Posterior cingulate gyrus (tissue), 11 donors: ENCODE measurements around the gene PLEKHG4.

Experiments used
- DNase-seq, 10 donors: peaks; one replicate each; pipeline versions ENCODE4 v3.0.0 to v3.0.0-alpha.2; 2020 to 2021; ENCODE audit warnings: mixed read lengths in 3 of 10
- intact Hi-C: fragments of 100-400 bp; cut with DNase I; formaldehyde crosslinking; loops from one replicate; pipeline ENCODE4 v1.15.1; 2023

Gene PLEKHG4

DNA sequence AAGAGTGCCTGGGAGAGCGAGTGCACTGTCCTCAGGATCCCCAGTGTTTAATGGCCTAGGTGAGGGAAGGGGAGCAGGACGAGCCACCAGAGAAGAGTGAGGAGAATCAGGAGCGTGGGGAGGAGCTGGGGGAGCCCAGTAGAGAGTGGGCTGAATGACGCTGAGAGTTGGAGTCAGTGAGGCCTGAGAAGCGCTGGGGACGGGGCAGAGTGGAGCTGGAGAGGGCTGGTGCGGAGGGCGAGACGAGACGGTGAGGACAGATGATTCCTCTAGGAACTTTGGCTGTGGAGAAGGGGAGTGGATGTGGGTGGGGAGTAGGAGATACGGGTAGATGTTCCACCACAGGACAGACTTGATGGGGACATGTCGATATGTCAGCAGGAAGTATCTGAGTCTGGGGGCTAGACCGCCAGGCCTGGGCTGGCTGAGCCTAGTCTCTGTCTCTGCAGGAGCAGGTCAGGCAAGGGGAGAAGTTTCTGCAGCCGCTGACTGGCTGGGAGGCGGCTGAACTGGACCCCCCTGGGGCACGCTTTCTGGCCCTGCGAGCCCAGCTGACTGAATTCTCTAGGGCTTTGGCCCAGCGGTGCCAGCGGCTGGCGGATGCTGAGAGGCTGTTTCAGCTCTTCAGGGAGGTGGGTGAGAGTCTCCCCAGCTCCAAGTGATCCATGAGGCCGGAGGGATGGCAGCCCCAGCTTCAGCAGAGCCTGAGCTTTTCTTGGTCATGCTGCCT, 4.7 kb downstream of the PLEKHG4 start:
- peak in 3 of 10 donors; percentile 42 to 67 (median 48) for DNase-seq
- intact Hi-C loops: no loop called here

DNA sequence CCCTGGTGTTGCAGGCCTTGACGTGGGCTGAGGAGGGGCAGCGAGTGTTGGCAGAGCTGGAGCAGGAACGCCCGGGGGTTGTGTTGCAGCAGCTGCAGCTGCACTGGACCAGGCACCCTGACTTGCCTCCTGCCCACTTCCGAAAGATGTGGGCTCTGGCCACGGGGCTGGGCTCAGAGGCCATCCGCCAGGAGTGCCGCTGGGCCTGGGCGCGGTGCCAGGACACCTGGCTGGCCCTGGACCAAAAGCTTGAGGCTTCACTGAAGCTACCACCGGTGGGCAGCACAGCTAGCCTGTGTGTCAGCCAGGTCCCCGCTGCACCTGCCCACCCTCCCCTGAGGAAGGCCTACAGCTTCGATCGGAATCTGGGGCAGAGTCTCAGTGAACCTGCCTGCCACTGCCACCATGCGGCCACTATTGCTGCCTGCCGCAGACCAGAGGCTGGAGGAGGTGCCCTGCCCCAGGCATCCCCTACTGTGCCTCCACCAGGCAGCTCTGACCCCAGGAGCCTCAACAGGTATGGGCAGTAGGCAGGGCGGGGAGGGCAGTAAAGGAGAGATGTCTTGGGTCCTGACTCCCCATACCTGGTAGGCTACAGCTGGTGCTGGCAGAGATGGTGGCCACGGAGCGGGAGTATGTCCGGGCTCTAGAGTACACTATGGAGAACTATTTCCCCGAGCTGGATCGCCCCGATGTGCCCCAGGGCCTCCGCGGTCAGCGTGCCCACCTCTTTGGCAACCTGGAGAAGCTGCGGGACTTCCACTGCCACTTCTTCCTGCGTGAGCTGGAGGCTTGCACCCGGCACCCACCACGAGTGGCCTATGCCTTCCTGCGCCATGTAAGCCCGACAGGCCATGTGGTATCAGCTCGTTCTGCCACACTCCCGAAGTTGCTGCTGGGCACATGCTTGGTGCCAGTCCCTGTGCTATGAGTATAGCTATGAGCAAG, 5.6 kb downstream of the PLEKHG4 start:
- intact Hi-C loops: no loop called here
- DNase-seq: peak in 8 of 10 donors; percentile 25 to 90 (median 38)

DNA sequence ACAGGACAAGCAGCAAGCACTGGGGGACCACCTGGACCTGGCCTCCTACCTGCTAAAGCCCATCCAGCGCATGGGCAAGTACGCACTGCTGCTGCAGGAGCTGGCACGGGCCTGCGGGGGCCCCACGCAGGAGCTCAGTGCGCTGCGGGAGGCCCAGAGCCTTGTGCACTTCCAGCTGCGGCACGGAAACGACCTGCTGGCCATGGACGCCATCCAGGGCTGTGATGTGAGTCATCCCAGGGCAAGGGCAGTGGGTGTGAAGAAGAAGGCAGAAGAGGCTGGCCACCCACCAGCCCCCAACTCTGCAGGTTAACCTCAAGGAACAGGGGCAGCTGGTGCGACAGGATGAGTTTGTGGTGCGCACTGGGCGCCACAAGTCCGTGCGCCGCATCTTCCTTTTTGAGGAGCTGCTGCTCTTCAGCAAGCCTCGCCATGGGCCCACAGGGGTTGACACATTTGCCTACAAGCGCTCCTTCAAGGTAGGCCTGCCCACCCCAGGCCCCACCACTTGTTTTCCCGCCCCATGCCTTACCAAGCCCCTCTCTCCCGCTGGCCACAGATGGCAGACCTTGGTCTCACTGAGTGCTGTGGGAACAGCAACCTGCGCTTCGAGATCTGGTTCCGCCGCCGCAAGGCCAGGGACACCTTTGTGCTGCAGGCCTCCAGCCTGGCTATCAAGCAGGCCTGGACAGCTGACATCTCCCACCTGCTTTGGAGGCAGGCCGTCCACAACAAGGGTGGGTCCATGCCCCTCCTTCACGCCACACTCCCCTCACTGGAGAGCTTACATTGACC, 7.3 kb downstream of the PLEKHG4 start:
- intact Hi-C loops: no loop called here
- peak in 3 of 10 donors; percentile 57 to 71 (median 66) for DNase-seq

DNA sequence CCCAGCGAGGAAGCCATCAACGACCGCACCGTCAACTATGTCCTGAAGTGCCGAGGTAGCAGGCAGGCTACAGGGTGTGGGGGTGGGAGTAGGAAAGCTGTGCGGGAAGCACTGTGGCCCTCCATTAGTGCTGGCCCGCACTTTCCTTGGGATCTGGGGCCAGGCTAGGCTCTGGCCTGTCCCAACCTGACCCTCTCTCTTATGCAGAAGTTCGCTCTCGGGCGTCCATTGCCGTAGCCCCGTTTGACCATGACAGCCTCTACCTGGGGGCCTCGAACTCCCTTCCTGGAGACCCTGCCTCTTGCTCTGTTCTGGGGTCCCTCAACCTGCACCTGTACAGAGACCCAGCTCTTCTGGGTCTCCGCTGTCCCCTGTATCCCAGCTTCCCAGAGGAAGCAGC, 8.6 kb downstream of the PLEKHG4 start:
- peak in 3 of 10 donors; percentile 55 to 73 (median 62) for DNase-seq
- intact Hi-C loops: no loop called here

DNA sequence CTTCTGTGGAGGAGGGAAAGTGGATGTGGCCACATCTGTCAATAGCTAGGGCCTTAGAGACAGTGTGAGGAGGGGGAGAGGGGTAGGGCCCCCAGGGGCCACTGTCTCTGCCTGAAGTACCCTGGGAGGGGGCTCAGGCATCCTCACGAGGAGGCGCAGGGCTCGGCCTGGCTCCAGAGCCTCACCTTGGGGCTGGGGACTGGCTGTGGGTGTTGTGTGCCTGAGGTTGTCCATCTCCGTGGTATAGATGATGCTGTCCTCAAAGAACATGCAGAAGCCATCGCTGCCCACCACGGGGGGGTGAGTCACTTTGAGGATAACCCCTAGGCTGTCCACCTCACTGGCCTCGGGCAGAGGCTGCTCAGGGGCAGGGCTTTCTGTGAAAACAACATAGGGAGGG, 12.1 kb downstream of the PLEKHG4 start:
- DNase-seq: peak in 2 of 10 donors; percentile 51 to 68
- intact Hi-C loops: no loop called here

DNA sequence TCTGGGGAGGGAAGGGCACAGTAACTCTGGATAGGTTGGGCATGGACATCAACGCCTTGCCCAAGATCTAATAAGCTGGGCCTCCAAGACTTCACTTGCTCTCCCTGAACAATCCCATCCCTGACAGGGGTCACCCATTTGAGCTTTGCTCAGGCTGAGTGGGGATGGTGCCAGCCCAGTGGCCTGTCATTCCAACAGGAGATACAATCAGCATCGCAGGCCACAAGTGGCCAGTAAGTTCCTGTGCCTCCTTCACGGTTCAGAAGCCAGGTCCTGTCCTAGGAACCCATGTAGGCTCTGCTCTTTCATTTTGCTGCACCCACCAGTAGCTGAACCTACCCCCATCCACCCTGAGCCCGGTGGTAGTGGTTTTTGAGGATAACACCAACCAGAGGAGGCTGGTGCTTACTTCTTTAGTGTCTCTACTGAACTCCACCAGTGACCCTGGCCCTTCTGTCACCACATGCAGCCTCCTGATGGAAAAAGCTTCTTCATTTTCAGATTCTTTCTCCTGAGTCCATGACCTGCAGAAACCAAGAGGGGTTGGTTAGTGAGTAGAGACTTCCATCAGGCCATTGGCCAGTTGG, 14.9 kb downstream of the PLEKHG4 start:
- DNase-seq: peak in 2 of 10 donors; percentile 23 to 28
- intact Hi-C loops: no loop called here

DNA sequence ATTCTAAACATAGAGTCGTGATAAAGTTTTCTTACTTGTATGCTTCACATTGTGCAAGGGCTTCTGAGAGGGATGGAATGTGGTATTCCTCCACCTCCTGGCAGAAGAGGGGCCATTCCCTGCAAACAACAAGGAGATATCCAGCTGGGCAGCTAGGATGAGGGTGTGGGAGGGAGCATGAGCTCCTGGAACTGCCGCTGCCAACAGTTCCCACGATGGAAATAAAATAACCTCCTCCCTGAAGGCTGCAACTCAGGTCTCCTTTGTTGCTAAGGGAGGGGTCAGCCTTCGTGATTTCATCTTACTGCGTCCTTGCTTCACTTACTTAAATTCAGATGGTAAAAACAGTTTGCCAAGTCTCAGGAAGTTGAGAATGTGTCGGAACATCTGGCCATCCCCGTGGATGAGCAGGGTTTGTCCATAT, 15.6 kb downstream of the PLEKHG4 start:
- intact Hi-C loops: no loop called here
- DNase-seq: peak in 2 of 10 donors; percentile 10 to 33

DNA sequence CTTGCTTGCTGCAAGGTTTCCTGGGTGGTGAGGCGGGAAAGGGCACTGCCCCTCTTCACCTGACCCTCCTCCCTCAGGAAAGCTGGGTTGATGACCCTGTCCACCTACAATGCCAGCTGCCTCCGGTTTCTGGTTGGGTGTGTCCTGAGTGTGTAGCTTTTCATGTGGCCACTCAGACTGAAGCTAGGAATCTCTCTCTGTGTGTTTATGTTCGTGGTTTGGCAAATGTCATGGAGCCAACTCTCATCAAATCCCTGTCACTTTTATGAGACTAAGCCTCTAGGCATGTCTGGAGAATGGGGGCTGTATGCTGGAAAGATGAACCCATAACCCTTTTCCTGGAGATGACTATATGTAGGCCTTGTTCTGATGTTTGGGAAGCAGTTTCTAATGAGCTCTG, 17.1 kb downstream of the PLEKHG4 start:
- intact Hi-C loops: no loop called here

DNA sequence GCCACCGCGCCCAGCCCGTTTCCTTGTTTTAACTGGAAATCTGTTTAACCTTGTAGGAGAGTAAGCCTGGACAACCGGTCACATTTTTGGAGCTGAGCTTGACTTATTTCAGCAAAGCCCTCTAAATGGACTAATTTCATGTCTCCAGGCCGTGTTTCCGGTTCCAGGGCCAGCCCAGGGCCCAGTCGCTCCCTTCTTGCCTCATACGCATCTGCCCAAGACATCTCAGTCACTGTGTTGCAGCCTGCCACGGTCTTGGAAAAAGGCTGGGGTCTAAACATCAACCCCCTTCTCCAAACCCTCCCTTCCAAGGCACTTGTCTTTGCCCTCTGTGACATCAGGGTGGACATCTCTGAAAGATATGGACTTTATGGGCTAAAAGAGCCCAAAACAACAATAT, 18.9 kb downstream of the PLEKHG4 start:
- DNase-seq: peak in 2 of 10 donors; percentile 25 to 58
- intact Hi-C loops: no loop called here

More for the DNA sequence above, 17.1 kb downstream of the PLEKHG4 start:
- peak in 2 of 10 donors; percentile 15 to 30 for DNase-seq

DNA sequence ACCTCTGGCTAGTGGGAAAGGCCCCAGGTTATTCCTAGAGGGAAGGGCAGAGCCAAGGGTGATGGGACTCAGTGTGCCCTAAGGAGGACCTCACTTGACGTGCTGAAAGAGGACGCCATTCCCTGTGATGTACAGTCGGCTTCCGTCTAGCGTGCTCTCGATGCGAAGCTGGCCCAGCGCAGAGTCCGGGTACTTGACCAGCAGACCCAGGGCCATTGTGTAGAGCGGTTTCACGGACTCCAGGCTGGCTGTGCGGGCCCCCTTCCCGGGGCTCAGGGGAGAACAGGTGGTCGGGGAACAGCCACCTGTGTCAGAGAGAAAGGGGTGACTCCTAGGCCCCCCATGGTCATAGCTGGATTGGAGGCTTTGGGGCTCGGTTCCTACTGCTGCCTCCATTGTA, 19.9 kb downstream of the PLEKHG4 start:
- peak in 1 of 10 donors; percentile 70 for DNase-seq
- intact Hi-C loops: no loop called here

DNA sequence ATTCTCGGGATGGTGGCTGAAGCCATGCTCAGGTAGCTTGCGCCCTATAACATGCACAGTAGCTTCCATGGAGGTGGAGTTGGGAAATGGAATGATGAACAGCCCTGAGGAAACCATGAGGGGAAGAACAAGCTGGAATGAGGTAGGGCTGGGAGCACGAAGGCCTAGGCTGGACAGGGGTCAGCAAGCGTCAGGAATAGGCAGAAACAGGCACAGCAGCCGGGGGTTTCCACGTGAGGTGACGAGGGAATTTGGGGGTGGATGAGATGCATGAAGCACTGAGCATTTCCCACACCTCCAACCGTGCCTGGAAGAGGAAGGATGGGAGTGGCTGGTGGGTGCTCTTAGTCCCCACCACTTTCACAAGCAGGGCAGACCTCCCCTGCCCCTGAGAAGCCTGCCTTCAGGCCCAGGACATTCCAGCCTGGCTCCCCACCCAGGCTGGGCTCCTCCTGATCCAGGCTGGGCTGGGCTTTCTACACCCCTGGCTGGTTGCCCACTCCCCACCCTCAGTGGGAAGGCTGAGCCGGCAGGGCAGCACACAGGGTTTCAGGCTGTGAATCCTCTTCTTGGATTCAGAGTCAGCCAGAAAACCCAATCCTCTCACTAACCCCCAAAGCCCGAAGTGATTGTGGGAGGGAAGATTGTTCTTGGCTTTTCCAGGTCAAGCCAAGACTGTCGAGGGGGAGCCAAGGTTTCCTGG, 21.9 kb downstream of the PLEKHG4 start:
- intact Hi-C loops: no loop called here
- peak in 3 of 10 donors; percentile 24 to 71 (median 57) for DNase-seq

DNA sequence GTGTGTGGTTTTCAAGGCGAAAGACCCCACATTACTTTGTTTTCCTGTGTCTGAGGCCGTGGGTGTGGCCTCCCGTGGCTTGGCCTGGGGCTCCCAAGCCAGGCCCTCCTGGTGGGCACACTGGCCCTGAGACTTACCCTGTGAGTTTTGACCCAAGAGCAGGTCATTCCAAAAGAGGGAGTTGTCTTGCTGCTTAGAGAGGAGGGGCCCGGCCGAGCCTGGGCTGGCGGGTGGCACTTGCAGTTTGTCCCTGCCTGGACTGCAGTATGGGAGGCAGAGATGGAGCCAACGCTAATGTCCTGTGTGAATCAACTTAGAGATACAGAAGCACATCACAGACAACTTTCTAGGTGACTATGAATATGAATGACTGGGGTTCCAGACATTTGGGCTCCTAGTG, 22.7 kb downstream of the PLEKHG4 start:
- intact Hi-C loops: no loop called here
- peak in 3 of 10 donors; percentile 15 to 60 (median 24) for DNase-seq

DNA sequence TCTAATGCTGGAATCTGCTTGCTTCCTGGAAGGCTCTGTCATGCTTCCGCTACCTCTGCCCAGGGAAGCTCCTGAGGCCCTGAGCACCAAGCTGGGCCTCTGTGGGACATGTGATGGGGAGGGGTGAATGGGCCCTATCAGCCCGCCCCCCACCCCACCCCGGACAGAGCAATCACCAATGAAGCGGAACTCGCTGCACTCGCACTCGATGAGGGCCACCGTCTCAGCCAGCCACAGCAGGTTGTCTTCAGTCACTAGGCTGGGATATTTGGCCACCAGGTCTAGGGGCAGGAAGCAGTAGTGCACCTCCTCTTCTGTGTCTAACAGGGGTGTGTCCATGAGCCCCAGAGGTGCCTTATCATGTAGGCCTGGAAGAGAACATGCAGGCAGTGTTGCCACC, 23.6 kb downstream of the PLEKHG4 start:
- peak in 2 of 10 donors; percentile 9 to 24 for DNase-seq
- intact Hi-C loops: no loop called here

DNA sequence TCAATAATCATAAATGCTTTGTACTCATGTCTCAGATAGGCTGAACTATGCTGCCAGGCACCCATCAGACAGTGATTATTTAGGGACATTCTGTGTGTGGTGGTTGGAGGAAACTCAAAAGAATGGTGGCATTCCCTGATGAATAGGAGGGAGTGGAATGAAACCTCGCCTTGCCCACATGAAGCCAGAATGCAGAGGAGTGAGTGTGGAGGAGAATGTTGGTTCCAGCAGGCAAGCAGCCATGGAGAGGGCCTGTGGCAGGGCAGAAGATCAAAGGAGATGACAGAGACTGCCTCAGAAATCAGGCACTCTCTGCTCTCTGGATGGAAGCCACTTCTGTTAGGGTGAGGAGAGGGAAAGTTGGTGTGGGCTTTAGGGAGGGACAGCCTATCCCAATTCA, 24.7 kb downstream of the PLEKHG4 start:
- intact Hi-C loops: no loop called here
- peak in 1 of 10 donors; percentile 26 for DNase-seq

DNA sequence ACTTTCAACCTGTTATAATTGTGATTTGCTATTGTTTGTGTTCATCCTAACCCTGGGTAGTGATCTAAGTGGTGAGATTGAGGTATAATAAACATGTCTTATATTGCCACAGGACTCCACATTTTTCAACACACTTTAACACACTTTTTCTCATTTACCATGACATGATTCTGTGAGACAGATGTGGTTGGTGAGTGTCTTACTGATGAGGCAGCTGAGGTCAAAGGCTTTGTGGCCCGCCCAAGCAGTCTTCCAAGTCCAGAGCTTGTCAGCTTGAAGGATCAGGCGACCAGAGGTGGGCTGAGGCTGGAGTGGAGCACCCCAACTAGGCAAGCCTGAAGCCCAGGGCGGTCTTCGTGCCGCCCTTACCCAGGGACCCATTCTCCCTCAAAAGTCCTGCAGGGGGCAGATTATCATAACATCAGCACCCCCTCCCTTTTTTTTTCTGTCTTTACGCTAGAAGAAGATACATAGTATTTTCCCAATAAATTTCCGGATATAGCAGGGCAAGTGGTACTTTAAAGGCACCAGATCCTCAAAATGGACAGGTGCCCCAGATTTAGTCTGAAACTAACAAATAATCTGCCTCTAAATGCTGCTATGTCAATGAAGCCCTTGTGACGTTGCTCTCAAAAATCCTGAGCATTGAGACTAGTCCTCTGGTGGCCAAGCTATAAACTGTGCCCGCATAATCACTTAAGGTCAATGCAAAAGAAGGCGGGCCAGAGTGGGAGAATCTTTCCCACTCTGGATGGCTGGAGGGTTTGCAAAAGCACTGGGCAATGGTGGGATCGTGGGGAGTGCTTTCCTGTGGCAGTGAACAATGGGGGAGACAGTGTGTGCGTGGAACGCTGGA, 26.1 kb downstream of the PLEKHG4 start:
- intact Hi-C loops: no loop called here
- peak in 2 of 10 donors; percentile 15 to 39 for DNase-seq

DNA sequence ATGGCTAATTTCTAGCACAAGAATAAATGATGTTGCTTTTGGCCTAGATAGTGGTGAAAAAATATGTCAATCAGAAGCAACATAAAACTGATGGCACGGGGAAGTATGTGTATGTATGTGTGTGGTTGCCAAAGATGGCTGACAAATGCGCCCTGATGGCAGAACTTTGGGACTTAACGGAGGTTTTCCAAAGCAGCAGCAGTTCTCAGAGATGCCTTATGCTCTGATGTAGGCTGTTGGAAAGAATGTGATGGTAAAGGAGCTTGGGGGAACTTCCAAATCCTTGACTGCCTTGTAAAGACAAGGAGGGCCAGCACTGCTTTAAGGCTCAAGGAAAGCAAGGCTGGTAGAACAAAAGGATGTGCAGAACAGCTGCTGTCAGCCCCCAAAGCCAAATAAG, 31.2 kb downstream of the PLEKHG4 start:
- no peak for DNase-seq
- intact Hi-C loops: no loop called here

DNA sequence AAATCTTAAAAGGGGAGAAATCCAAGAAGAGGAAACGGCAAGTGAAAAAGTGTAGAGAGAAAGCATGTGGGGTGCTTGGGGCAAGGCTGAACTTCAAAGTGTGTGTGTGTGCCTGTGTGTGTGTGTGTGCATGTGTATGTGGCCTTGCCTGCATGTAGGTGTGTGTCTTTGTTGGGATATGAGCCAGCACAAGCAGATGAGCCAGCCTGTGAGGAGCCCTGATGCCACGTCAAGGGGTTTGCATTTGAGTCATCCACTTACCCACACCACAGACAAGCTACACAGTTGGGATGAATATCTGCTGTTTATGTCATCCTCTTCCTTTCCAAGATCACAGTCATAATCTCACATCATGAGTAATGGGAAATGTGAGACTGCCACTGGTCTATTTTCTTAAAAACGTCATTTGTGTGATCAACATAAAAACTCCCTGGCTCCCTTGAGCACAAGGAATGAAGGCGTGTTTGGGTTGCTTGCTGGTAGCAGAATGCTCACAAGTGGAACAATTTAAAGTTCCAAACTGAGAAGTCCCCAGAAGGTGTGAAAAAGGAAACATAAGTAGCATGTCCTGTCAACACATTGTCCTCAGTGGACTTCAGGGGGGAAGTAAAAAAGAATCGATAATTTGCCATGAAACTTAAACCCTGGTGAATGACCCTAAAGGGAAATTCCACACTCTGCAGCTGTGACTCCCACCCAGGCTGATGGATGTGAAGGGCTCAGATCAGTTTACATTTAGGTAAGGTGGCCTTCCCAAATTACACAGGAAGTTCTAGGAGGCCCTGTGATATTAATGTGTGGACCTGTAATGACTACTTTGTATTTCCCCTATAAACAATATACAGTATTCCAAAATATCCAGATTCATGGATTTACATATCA, 32.5 kb downstream of the PLEKHG4 start:
- peak in 2 of 10 donors; percentile 20 to 74 for DNase-seq
- intact Hi-C loops: no loop called here
